ENCODE data around the gene SMTNL2.

Gene SMTNL2

GRCh38 chr17:4562015-4562969, 22.0 kb upstream of the SMTNL2 start:
- peak overlapping the region; percentile 24 to 67 for H3K27ac ChIP-seq
- H3K4me3 ChIP-seq, result no peak overlapping the region
- DNase-seq (ENCODE audit: low spot score), result no peak
- TF ChIP-seq CTCF (IDR thresholded peaks at IDR 0.05), result no peak

GRCh38 chr17:4565209-4566141, 18.9 kb upstream of the SMTNL2 start:
- Histone ChIP-seq H3K4me3 (no peak overlapping the region), H3K27ac (no peak overlapping the region)
- DNase-seq (ENCODE audit: low spot score), result no peak
- peak; percentile 41 for TF ChIP-seq CTCF (IDR thresholded peaks at IDR 0.05)

GRCh38 chr17:4566785-4567184, 17.5 kb upstream of the SMTNL2 start:
- H3K27ac ChIP-seq, result no peak overlapping the region
- DNase-seq (ENCODE audit: low spot score), result no peak
- no peak overlapping the region for H3K4me3 ChIP-seq
- no peak for TF ChIP-seq CTCF (IDR thresholded peaks at IDR 0.05)

- Histone ChIP-seq H3K27ac (no peak overlapping the region), H3K4me3 (no peak overlapping the region)
- no peak for DNase-seq (ENCODE audit: low spot score)
- no peak for TF ChIP-seq CTCF (IDR thresholded peaks at IDR 0.05)
Measured at GRCh38 chr17:4569591-4569990, 14.7 kb upstream of the SMTNL2 start.

GRCh38 chr17:4572131-4572530, 12.2 kb upstream of the SMTNL2 start:
- Histone ChIP-seq H3K4me3 (no peak overlapping the region), H3K27ac (no peak overlapping the region)
- DNase-seq (ENCODE audit: low spot score), result no peak
- no peak for TF ChIP-seq CTCF (IDR thresholded peaks at IDR 0.05)

- H3K4me3 ChIP-seq, result no peak overlapping the region
- H3K27ac ChIP-seq, result no peak overlapping the region
- no peak for DNase-seq (ENCODE audit: low spot score)
- TF ChIP-seq CTCF (IDR thresholded peaks at IDR 0.05), result no peak
Measured at GRCh38 chr17:4573115-4573514, 11.2 kb upstream of the SMTNL2 start.

Measured in coronary artery (tissue), 2 donors.